Stimulated activated CD4-positive, alpha-beta T cell treated with anti-CD3 and anti-CD28 coated beads, Interleukin-12 subunit alpha, Interleukin-12 subunit beta, amount 100 ng/mL, for 24 hours (primary cell): ENCODE data around the gene MBNL1.

ENCODE experiments used
- DNase-seq, 2 experiments: peaks; one replicate each; pipeline ENCODE4 v3.0.0-alpha.2; 2020; ENCODE audit warnings: low read depth in 2 of 2

Gene MBNL1

DNA sequence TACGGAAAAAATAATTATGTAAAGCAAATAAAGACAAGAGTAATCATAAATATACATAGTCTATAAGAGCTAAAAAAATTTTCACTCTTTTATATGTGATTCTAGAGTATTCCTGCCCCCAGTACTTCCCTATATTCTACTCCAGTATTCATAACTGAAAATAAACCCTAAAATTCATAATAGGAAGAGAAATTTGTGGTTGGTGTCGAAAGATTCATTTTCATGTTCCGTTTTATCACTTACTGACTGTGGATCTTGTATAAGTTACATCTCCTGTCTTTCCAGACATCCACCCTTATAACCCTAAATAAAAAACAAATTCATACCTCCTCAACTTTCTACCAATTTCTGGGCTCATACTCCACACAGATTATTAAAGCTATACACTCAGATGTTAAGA lies 16.0 kb upstream of the MBNL1 start:
- no peak for DNase-seq

DNA sequence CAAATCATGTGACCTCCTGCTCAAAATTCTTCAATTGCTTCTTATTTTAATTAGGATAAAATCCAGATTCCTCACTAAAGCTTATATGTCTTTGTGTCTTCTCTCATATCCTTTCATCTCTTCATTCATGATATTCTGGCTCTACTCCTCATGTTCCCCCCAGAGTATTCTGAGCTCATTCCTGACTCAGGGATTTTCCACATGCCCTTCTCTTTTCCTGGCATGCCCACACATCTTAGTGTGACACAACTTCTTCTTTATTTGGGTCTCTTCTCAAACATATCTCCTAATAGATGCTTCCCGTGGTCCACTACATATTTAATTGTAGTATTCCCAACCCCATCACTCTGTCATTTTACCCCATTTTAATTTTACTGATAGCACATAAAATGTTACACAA lies 15.2 kb upstream of the MBNL1 start:
- no peak for DNase-seq

DNA sequence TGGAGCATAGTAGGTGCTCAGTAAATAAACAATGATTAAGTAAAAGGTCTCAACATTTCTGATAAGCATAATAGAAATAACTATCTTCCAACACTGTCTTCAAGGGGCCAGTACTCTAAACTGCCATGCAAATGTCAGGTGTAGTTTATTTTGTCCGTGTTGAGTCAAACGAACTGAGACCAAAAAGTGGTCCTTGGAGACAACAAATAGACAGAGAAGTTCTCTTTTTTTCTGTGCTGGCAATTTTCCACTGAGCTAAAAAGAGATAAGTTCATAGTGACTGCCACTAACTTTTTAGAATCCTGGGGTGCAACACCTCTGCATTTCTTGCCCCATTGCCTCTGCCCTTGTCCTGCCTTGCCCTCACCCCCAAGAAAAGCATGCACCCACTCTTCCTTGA lies 14.7 kb upstream of the MBNL1 start:
- DNase-seq, result no peak

- DNase-seq, result no peak
These were observed 13.4 kb upstream of the MBNL1 start for GRCh38 chr3:152255290-152255689.

DNA sequence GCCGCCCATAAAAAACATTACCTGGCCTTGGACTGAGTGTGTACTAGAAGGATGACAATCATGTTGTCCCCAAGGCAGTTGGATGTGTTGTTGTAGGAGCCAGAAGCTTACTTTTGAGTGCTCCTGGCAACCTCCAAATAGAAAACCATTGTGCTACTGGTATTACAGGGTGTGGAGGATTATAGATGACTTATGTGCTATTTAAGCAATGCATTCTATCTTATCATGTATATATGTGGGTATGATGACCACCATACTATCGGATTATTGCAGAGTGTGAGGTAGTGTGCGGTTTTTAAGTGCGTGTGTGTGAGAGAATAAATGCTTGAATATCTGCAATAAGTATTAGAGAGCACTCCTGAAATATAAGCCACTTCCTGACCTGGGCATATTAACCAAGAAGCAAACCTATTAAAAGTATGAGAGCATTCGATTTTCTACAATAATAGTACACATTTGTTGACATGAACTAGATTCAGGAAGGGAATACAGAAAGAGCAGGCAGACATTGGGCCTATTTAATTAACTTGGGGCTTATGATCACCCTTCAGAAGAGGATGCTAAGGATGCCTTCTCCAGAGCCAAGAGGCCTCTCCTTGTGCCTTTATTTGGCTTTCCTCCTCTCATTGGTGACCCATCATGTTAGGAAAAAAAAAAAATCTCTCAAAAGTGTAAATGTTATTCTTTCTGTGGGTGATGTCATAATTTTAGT lies 11.7 kb upstream of the MBNL1 start:
- no peak for DNase-seq

- no peak for DNase-seq
These were observed 11.1 kb upstream of the MBNL1 start for GRCh38 chr3:152257563-152258035.

DNA sequence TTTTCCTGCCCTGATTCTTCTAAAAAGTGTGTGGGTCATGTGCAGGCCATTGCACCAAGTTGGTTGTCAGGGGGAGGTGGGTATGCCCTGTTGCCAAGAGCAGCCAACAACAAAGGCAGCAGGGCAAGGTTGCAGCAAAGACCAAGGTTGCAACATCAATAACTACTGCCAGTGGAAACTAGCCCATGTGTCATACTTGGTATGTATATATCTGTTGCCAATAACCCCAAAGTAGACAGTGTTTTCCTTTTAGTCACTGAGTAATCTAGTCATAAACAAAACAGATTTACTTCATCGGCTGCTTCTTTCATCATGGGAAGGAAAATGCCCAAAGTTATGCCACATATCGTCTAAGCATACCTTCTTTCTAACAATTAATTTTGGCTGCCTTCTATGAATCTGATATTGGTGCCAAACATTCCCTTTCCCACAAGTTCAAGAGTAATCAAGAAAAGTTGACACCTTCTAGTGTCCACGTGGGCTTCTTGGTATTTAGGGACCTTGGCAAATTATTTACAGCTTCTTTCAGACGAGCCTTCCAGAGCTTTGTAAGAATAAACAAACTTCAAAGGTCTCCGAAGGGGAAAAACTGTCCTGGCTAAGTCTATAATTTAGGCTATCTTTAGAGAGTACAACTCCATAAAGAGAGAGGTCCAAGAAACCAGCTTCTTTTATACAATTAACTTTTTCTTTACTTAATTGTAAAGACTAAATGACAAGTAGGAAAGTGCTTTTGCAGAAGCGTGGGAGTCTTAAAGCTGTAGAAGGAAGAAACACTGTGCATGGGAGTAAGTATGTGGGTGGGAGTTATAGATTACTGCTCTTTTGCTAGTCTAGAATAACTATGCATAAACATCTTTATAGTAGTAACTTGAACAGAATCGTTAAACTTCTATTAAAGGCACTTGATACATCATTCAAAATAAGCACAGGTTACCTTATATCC lies 10.0 kb upstream of the MBNL1 start:
- DNase-seq, result no peak

DNA sequence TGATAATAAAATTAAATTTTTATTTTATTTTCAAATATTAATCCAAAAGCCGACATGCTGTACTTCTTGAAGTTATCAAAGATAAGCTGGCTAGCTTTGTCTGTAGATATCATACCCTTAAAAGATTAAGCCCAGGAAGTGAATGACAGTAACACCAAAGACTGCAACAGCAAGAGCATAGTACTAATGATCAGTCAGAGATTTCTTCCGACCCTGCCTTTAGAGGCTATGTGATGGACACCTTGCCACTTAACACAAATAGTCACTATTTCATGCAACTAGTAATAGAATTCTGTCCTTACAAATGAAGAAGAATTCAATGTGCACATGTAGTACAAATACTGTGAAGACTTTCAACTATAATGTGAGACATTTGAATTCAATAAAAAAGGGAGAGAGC lies 9.3 kb upstream of the MBNL1 start:
- no peak for DNase-seq

- no peak for DNase-seq
These were observed 8.7 kb upstream of the MBNL1 start for GRCh38 chr3:152260026-152260425.

GRCh38 chr3:152260529-152260928 lies 8.2 kb upstream of the MBNL1 start:
- DNase-seq, result no peak

DNA sequence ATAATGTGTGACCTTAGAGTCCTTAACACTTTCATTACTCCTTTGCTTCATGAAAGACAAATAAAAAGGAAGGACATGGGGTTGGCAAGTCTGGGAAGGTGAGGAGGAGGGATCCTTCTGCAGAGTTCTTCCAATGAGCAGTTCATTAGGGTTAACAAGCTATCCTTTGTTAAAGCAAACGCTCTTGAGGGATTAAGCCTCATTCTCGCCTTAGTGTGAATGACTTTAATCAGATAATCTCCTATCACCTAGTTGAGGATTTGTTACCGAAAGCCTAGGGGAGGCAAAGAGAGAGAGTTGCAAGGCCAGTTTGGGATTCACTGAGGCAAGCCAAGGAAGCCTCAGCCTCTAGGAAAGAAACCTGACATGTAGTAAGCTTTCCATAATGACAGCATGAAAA lies 7.4 kb upstream of the MBNL1 start:
- DNase-seq, result no peak

DNA sequence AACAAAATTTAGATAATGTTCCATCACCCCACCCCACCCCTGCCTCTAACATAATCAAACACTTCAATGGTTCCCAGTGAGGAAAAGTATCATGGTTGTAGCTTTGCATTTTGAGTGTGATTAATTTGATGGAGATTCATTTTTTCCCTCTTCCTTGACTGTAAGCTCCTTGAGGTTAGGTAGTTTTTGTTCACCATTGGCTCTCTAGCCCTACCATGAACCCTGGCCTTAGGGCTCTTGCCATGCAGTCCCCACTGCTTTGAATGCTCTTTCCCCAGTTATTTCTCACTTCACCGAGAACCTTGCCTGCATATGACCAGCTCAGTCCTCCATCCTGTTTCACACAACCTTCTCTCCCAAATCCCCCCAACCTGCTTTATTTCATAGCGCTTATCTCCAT lies 5.0 kb upstream of the MBNL1 start:
- DNase-seq, result no peak

DNA sequence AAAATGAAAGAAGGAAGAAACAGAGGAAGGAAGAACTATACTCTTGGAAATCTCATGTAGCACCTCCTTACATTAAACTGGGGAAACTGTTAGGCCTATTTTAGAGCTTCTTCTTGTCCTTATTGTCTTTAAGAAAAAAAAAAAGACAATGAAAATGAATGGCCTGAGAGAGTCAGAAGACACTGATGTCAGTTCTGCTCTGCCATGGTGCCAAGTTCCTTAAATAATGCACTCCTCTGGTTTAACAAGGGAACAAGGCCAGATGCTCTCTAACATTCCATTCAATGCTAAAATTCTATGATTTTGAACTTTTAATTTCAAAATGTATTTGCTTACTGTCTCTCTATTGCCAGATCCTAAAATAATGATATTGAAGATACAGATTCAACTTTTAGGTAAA lies 4.4 kb upstream of the MBNL1 start:
- DNase-seq, result no peak

DNA sequence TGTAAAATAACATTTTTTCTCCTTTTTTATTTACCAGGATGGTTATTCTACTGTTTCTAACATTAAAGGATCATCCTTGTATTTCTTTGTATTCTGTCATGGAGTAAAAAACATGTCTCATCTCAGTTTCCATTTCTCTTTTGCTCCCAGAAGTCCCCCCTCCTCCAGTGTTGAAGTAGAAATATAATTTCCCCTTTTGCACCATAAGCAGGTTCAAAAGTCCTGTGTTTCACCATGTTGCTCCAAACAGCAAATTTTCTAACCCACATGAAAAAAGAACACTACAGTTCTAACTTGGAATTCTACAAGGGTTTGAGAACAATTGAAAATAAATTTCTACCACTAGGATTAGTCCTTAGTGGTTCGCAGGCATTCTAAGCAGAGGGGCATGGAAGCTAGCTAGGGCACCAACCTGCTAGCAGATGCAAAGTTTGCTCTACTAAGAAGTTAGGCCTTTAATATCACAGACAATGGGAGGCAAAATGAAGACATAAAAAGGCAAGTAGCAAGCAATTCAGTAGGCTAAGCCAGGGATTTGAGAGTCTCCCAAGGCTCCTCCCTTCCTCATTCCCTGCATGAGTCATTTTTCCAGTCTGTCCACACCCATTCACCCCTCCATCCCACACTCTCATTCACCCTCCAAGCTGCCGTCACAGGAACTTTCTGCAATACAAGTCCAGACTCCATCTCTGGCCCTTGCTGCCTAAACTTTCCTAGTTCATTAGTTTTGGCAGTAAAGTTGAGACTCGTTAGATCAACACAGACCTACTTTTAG lies 2.3 kb upstream of the MBNL1 start:
- DNase-seq, result no peak

DNA sequence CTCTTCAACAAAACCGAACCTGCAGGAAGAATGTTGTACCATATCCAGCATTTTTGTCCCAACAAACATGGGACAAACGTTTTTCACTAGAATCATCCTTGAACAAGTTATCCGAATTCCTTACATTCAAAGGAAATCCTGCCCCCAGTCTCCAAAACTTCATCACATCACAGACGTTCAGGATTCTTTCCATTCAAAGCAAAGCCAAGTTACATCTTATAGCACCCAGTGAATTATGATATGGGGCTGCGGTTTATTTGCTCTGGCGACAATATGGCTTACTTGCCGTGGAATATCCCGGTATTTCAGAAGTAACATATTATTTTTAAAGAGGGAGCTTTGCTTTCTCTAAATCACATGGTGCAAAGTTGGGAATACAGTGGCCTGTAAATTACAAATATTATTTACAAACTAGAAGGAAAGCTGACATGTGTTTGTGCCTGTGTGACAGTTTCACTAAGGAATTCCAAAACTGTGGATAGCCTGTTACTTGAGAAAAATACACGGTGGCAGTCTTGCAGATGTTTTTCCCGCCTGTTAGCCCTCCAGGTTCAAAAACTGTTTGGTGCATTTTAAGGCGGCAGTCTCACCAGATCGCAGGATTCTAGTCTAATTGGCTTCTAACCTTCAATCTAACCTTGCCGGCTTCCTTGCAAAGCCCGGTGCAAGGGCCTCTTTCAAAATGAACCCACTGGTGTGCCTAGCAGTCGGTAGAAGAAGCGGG lies 736 bp upstream of the MBNL1 start:
- DNase-seq, result no peak

DNA sequence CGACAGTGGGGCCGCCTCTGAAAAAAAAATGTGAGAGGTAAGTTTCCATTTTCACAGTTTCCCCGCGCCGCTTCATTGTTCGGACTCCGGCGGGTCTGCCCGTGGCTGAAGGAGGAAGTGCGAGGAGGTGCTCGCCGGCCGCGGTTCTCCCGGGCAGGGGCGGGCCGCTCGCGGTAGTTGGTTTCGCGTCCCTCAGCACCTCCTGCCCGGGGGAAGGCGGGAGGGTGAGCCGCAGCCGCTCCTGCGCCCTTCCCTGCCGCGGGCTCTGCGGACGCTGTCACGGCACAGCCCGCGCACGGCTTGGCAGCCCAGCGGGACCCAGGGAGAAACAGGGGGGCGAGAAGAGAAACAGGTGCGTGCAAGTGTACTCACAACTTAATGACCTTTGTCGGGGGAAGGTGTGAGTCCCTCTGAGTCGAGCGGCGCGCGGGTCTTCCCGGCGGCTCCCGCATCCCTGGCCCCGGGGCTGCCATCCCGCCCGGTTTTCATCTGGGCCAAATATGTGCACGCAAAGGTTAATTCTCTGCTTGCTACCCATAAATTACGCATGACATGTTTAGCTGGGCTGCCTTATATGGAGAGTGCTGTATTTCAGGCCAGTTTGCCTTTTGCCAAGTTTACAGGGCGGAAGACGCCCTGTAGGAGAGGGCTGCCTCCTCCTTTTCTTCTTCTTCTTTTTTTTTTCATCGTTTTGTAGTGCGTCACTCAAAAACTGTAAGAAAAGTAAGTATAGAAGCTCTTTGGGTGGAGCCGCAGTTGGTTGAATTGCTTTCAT lies 514 bp downstream of the MBNL1 start:
- no peak for DNase-seq

DNA sequence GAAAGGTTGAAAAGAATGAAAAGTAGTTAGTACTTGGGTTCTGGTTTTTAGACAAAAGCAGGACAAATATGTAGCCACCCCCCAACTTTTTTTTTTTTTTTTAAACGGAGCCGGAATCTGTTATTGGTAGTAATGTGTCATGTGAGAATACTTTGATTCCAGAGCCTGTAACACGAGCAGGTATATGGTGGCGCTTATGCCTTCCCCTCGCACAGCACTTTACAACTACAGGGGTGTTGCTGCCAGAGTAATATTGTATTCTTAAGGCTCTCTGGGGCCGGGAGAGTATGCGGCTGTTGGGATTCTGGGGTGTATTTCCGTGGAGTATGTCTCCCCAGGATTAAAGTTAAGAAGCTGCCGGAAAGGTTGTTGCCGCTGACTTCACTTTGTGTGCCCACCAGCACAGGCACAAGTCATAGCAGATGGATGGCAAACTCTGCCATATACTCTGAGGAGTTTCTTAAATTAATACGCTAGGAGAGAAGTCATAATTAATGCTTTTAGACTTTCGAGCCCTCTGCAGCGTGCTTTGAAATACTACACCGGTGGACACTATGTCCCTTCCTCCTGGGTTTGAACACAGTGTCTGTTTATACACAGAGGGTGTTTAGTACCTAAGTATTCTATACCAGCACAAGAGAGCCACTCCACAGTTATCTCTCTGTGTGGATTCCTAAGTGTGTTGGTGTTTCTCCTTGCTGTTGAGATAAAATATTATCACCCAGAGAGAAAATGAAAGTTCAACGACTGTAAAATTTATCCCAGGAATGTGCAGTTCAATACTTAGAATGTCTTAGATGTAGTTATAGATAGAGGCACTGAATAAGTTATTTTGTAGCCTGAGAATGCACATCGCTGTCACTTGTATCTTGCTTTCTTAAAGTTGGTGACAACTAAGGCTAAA lies 1.4 kb downstream of the MBNL1 start:
- no peak for DNase-seq

DNA sequence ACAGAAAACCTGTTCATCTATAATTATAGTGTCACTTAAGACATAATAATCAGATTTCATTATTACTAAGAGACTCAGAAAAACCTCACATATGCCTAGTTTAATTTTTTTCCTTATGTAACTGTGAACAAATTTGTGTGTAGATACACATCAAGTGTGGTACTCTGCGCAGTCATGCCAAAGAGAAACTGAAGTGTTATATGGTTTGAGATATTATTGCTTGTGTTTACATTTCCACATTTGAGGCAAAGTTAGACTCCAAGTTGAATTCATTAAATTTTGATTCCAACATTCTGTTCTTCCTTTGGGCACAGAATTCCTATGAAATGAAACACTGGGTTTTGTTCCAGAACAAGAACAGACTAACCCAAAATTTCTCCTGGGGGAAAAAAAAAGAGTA lies 2.2 kb downstream of the MBNL1 start:
- DNase-seq, result no peak

GRCh38 chr3:152271501-152272236 lies 2.9 kb downstream of the MBNL1 start:
- no peak for DNase-seq
